ENCODE data around the gene CD44.

The CD44 gene

DNA sequence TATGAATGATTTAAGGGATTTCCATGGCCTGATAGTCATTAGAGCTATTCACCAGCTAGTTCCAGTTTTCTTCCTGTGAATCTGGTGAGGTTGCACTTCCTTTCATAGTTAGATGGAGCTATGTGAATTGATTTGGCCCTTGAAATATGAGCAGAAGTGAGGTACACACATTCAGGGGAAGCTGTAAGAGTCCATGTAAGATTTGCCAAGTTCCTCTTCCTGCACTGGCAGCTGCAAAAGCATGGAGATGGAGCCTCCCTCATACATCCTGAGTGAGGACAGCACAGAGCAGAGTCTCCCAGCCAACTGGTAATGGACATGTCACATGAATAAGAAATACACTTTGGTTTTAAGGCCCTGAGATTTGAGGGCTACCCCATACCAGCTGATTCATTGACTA is 111.7 kb downstream of the CD44 start:
- in situ Hi-C loops (cut with MboI; ENCODE audit: low sequenced_read_pairs) = no loop called here

- in situ Hi-C loops (cut with MboI; ENCODE audit: low sequenced_read_pairs) = no loop called here
Observed at GRCh38 chr11:35253237-35253636, 114.3 kb downstream of the CD44 start.

DNA sequence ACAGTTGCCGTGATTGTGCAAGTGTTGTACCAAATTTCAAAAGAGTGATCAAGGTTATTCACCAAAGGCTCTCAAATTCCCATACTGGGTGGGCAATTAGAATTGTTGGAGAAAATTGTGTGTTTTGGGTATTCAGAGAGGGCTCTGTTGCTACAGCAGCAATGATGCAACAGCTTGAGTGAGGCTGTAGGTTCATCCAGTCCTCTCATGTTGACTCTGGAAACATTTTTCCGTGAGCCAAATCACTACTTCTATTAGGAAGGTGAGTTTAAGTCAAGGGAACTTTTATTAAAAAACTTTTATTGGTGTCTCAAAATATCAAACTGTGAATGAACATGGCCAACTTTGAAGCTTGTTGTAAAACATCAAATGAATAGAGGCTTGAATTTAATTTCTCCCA is 116.5 kb downstream of the CD44 start:
- in situ Hi-C loops (cut with MboI; ENCODE audit: low sequenced_read_pairs) = no loop called here

GRCh38 chr11:35256296-35256695 is 117.3 kb downstream of the CD44 start:
- in situ Hi-C loops (cut with MboI; ENCODE audit: low sequenced_read_pairs) = no loop called here

DNA sequence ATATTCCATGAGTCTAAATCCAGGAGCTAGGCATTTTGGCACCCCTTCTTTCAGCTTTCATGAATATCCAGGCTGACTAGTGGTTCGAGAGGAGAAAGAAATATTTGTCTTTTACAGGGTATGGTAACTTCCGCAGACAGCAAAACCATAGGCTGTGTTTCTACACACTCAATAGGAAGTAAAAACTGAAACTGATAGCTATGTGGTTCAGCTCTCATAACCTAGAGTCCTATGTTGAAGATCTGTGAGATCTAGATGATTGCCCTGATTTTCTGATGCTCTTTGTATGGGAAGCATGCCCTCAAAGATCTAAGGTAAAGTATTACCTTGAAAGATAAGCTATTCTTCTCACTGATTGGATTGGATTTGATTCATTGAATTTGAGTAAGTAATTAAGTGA is 118.3 kb downstream of the CD44 start:
- in situ Hi-C loops (cut with MboI; ENCODE audit: low sequenced_read_pairs) = no loop called here

DNA sequence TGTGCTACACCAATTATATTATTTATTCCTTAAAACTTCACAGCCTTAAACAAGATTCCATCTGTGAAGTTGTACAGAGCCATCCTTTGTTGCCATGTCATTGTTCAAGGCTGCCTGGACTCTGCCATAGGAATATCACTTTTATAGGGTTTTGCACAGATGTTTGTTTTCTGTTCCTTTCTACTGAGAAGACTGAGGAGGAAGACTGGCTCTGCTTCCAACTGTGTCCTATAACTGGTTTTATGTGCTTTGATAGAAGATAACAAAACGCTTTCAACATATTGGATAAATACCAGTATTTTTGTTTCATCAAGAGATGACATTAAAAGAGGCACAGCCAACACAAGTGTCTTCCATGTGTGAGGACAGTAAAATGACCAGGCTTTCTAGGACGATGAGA is 120.6 kb downstream of the CD44 start:
- in situ Hi-C loops (cut with MboI; ENCODE audit: low sequenced_read_pairs) = no loop called here

DNA sequence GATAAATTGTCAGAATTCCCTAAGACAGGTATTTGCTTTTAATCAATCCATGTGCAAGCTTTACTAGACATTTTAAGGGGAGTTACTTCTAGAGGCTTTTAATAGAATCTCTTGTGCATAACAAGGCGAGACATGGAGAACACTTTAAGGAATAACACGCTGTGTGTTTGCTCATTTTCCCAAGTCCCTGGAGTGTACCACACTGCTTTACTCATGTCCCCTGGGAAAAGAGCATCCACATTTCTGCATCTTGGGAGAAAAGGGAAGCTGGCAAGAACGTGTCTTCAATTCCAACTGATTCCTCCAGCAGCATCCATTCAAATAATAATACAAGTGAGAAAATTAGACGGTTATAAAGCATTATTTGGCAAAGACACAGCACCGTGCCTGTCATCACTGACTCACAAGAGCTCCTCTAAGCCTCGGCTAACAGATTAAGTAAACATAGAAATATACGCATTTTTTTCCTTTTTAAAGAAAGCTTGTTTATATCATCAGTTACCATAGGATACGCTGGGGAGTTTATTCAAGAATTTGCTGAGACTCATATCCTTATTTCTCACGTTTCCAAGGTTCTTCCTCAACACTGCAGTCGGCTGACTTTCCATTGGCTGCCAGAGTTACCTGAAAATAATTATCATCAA is 121.5 kb downstream of the CD44 start:
- in situ Hi-C loops (cut with MboI; ENCODE audit: low sequenced_read_pairs) = no loop called here

DNA sequence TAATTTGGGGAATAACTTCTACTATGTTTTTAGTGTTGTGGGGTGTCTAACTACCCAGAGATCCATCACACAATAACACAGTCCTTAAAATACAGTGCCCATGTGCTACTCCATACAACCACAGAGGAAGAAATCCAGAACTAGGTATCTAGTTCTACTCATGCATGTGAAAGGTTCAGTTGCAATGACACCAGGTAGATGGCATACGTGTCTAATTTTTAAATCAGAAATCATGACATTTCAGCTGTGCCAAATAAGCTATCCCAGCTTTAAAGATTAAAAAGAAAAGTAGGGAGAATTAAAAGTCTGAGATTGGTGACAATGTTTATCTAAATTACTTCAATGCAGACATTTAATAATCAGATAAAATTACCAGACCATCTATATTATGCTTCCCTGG is 122.2 kb downstream of the CD44 start:
- in situ Hi-C loops (cut with MboI; ENCODE audit: low sequenced_read_pairs) = no loop called here

- in situ Hi-C loops (cut with MboI; ENCODE audit: low sequenced_read_pairs) = no loop called here
Observed at GRCh38 chr11:35262056-35262455, 123.1 kb downstream of the CD44 start.

DNA sequence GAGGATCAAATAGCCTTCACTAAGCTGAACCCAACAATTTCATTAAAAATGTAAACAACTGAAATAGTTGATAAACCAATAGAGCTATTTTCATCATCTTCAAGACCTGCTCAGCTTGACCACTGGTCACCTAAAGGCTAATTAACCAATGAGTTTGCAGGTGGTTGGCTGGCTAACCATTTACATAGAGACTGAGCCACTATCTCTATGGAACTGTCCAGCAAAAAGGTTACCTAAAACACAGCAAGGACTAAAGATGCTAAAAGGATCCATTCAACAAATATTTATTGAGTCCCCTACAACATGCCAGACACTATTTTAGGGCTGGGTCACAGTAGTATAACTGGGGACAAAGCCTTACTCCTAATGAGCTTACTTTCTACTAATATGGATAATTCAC is 123.8 kb downstream of the CD44 start:
- in situ Hi-C loops (cut with MboI; ENCODE audit: low sequenced_read_pairs) = no loop called here

DNA sequence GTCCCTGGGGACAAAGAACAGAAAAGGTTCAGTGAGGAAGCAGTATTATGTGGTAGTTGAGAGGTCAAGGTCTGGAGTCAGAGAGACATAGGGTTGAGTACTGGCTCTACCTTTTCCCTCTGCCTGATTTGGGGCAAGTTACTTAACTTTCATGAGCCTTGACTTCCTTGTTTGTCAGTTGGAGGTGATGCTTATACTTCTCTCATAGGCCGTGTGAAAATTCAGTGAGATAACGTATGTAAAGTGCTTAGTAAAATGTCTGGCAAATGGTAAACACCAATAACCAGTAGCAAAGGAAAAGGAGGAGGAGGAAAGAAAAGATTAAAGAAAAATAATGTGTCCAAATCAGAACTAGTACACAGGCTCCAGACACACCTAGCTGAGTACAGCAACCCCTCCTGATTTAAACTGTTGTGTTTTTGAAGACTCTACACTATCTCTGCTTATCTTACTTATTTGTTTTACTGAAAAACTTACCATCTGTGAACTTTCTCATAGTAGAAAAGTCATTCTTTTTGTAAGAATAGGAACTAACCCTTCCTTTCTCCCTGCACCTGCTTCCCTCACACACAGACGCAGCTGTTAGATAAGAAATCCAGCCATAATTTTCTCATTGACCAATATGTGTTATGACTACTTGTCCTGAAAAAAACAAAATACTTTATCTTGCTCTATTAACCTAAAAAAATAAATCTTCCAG is 126.9 kb downstream of the CD44 start:
- in situ Hi-C loops (cut with MboI; ENCODE audit: low sequenced_read_pairs) = no loop called here

- in situ Hi-C loops (cut with MboI; ENCODE audit: low sequenced_read_pairs) = no loop called here
Observed at GRCh38 chr11:35267504-35267903, 128.5 kb downstream of the CD44 start.

GRCh38 chr11:35270342-35270741 is 131.4 kb downstream of the CD44 start:
- in situ Hi-C loops (cut with MboI; ENCODE audit: low sequenced_read_pairs) = no loop called here

DNA sequence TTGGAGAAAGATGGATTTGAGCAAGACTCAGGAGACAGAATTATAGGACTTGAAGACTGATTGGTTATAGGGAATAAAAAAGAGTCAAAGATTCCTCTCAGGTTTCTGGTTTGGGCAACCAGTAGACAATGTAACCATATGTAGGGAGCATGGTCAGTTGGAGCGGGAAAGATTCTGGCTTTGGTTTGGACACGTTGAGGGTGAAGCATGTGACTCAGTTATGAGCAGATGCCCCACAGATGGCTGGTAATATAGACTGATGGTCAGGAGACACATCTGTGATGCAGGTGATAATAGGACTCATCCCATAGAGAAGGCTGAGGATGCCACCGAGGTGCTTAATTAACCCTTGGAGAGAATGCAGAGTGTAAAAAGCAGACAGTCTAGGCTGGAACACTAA is 132.1 kb downstream of the CD44 start:
- in situ Hi-C loops (cut with MboI; ENCODE audit: low sequenced_read_pairs) = no loop called here

DNA sequence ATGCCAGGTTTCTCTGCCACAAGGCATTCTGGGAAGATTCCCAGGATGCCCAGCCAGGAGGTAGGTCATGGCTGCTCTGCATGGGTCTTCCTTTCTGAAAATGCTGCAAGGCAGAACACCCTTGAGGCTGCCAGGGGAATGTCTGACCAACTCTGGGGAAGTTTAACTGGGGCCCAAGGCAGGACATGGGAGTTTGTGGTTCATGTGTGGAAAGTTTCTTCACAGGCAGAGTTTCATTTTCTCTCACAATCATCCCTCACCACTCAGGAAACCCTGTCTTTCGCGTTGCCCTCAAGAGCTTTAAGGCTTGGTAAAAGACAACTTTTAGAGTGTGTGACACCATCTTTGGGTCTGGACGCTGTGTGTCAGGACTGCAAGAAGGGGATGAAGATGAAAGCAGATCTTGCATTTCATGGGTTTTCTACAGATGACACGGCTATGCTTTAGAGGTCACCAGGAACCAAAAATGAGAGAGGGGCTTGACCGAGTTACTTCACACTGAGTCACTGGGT is 133.5 kb downstream of the CD44 start:
- in situ Hi-C loops (cut with MboI; ENCODE audit: low sequenced_read_pairs) = no loop called here

- in situ Hi-C loops (cut with MboI; ENCODE audit: low sequenced_read_pairs) = no loop called here
Observed at GRCh38 chr11:35274909-35275785, 136.2 kb downstream of the CD44 start.

DNA sequence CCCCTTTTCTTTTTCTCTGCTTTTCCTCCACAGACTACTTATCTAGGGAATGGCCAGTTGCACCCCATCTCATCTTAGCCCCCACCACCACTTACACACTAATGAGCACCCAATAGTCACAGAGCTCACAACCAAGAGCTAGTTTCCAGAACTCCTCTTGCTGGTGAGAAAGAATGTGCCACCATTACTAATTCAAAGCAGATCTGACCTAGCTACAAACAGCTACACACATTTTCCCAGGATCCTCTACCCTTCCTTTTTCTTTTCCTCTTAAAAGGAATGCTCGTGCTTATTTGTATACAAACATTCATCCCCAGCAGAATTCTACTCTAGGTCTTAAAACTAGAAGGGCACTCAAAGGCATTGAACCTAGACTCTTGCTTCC is 136.8 kb downstream of the CD44 start:
- in situ Hi-C loops (cut with MboI; ENCODE audit: low sequenced_read_pairs) = no loop called here

GRCh38 chr11:35276396-35277145 is 137.6 kb downstream of the CD44 start:
- in situ Hi-C loops (cut with MboI; ENCODE audit: low sequenced_read_pairs) = no loop called here

GRCh38 chr11:35277827-35278226 is 138.9 kb downstream of the CD44 start:
- in situ Hi-C loops (cut with MboI; ENCODE audit: low sequenced_read_pairs) = no loop called here

DNA sequence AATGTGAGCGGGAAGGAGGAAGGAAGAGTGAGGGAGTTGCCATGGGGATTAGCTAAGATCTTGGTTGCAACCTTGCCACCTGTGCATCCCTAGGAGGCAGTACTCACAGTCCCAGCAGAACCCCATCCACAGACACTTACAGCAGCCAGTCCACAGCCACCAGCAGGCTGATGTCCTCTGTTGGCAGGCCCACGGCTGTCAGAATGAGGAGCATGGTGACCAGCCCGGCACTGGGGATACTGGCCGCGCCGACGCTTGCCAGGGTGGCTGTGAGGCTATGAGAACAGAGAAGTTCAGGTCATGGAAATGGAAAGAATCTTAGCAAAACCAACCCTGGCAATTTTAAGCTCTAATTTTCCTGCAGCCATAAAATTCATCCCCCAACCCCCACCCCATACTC is 141.8 kb downstream of the CD44 start:
- in situ Hi-C loops (cut with MboI; ENCODE audit: low sequenced_read_pairs) = no loop called here

- in situ Hi-C loops (cut with MboI; ENCODE audit: low sequenced_read_pairs) = no loop called here
Observed at GRCh38 chr11:35281169-35281688, 142.3 kb downstream of the CD44 start.
